Spleen (tissue), 11 donors: ENCODE measurements around the gene ORC2. TPM values are rescaled to one million over a fixed set of nuclear protein-coding genes. Genes with fewer than 3 reads are reported as not detected.

Source experiments
- DNase-seq: peaks from one replicate; pipeline ENCODE4 v3.0.0-alpha.2; 2020
- H3K27ac ChIP-seq, 8 donors: fragments of 200-600 bp; sonication (generic) in 7 of 8; 1 replicate in 4 of 8; 2 replicates in 4 of 8; pipeline versions ENCODE4 v1.5.0 to v1.8.0; 2016 to 2021; ENCODE audit warnings: inconsistent platforms in 4 of 8, mild to moderate bottlenecking in 4 of 8, moderate library complexity in 1 of 8
- H3K27me3 ChIP-seq, 7 donors: fragments of 200-600 bp; sonication (generic) in 6 of 7; replicated peaks in 1 of 7; 1 replicate in 4 of 7; 2 replicates in 3 of 7; pipeline versions ENCODE4 v1.5.0 to v1.8.0; 2016 to 2021; ENCODE audit warnings: inconsistent platforms in 3 of 7, mild to moderate bottlenecking in 1 of 7
- H3K36me3 ChIP-seq, 6 donors: fragments of 200-600 bp; sonication (generic) in 5 of 6; 1 replicate in 4 of 6; 2 replicates in 2 of 6; pipeline versions ENCODE4 v1.5.0 to v1.8.0; 2016 to 2021; ENCODE audit warnings: inconsistent platforms in 2 of 6
- H3K4me1 ChIP-seq, 6 donors: fragments of 200-600 bp; sonication (generic) in 5 of 6; 1 replicate in 3 of 6; 2 replicates in 3 of 6; pipeline versions ENCODE4 v1.5.0 to v1.8.0; 2016 to 2021; ENCODE audit warnings: inconsistent platforms in 3 of 6
- H3K4me3 ChIP-seq, 8 donors: fragments of 200-600 bp; sonication (generic) in 7 of 8; 1 replicate in 4 of 8; 2 replicates in 4 of 8; pipeline versions ENCODE4 v1.5.0 to v1.8.0; 2016 to 2021; ENCODE audit warnings: inconsistent platforms in 4 of 8, mild to moderate bottlenecking in 4 of 8, moderate library complexity in 2 of 8
- H3K9me3 ChIP-seq, 8 donors: fragments of 200-600 bp; sonication (generic) in 7 of 8; 1 replicate in 4 of 8; 2 replicates in 4 of 8; pipeline versions ENCODE4 v1.5.0 to v1.8.0; 2016 to 2021; ENCODE audit warnings: inconsistent platforms in 4 of 8
- POLR2A ChIP-seq, 3 donors: fragments of 450-650 bp; IDR thresholded peaks; one replicate each; pipeline ENCODE4 v1.5.1; 2017; ENCODE audit warnings: antibody characterized with exemption in 3 of 3, mild to moderate bottlenecking in 1 of 3
- POLR2AphosphoS5 ChIP-seq, 3 donors: sonication (generic); formaldehyde crosslinking; IDR thresholded peaks; one replicate each; pipeline ENCODE4 v1.5.1; 2017; ENCODE audit warnings: antibody characterized with exemption in 3 of 3
- WGBS, 5 donors: extraction: QIAGEN DNeasy Blood & Tissue Kit in 3 of 5; methylation state at CpG; one replicate each; pipeline versions ENCODE4 v1.1.5 to v1.1.7; 2013 to 2018; 5-methylcytosine and 5-hydroxymethylcytosine counted together
- intact Hi-C: fragments of 100-400 bp; cut with DNase I; formaldehyde crosslinking; loops from one replicate; pipeline ENCODE4 v1.15.0; 2023; ENCODE audit warnings: low total_unique reads
- polyA plus RNA-seq, 3 donors: library from polyadenylated mRNA; stranded (reverse); fragments of 200-250 nt; gene quantifications; one replicate each; pipeline ENCODE4 v1.2.1, GENCODE V29; 2013
- total RNA-seq, 7 donors: library from RNA; depleted of rRNA in 3 of 7; stranded (reverse); fragments of >200 nt in 3 of 7; fragmentation: NEBNext Ultra II Directional in 4 of 7; extraction: Animal tissue kit (Norgen Biotek cat#: 25700) in 4 of 7; gene quantifications; one replicate each; pipeline versions ENCODE4 v1.1.0 to v1.2.1, GENCODE V29; 2016 to 2021
- TF ChIP-seq, protein P1 (sequence below), 11 experiments: fragments of 200-600 bp in 7 of 11; fragments of 450-650 bp in 4 of 11; sonication (generic) in 4 of 11; IDR thresholded peaks in 8 of 11; conservative IDR thresholded peaks in 3 of 11; 1 replicate in 7 of 11; 2 replicates in 4 of 11; pipeline versions ENCODE4 v1.4.0 to v1.8.0; 2016 to 2021; ENCODE audit warnings: antibody characterized with exemption in 11 of 11, inconsistent platforms in 4 of 11, mild to moderate bottlenecking in 1 of 11
- donor health status: healthy with polysubstance abuse.
- donor health status: DM: no; HTN: no; CAD: no; lungs with moderate emphysema.
- donor health status: DM: no; HTN: no; CAD: no.
- donor health status: Bipolar disorder and iron deficiency.
- donor health status: healthy.
- donor health status: DM: no; HTN: no; CAD: no.
- donor health status: DM: yes; HTN: yes; CAD: no.

Gene ORC2
- total and polyA plus RNA-seq, 10 donors, result 6.9 to 39.1 (median 31.9) TPM

DNA sequence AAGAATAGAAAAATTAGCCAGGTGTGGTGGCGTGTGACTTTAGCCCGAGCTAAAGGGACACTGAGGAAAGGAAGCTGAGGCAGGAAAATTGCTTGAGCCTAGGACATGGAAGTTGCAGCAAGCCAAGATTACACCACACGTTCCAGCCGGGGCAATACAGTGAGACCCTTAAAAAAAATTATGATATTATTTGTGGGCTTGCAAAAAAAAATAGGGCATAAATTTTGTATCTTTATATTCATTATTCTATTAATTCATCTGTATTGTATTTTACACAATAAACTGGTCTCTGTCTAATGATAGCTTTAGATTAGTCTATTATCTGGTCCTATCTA is 18.1 kb downstream of the ORC2 start:
- intact Hi-C loops, result no loop called here
- Histone ChIP-seq H3K4me1 (no peaks in the 10 kb centered on the region), H3K27me3 (no peaks in the 10 kb centered on the region), H3K4me3 (no peak overlapping the region), H3K36me3 (peaks cover 0 to 100% (median 69%) of the 10 kb centered on the region in 6 donors), H3K9me3 (no peaks in the 10 kb centered on the region), H3K27ac (no peak overlapping the region)
- TF ChIP-seq, protein P1, sequence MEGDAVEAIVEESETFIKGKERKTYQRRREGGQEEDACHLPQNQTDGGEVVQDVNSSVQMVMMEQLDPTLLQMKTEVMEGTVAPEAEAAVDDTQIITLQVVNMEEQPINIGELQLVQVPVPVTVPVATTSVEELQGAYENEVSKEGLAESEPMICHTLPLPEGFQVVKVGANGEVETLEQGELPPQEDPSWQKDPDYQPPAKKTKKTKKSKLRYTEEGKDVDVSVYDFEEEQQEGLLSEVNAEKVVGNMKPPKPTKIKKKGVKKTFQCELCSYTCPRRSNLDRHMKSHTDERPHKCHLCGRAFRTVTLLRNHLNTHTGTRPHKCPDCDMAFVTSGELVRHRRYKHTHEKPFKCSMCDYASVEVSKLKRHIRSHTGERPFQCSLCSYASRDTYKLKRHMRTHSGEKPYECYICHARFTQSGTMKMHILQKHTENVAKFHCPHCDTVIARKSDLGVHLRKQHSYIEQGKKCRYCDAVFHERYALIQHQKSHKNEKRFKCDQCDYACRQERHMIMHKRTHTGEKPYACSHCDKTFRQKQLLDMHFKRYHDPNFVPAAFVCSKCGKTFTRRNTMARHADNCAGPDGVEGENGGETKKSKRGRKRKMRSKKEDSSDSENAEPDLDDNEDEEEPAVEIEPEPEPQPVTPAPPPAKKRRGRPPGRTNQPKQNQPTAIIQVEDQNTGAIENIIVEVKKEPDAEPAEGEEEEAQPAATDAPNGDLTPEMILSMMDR (IDR thresholded peaks at IDR 0.05 in 8 of 11, conservative IDR thresholded peaks at IDR 0.05 in 3 of 11), result no peak
- no peak for TF ChIP-seq POLR2AphosphoS5 (IDR thresholded peaks at IDR 0.05)
- no peak for TF ChIP-seq POLR2A (IDR thresholded peaks at IDR 0.05)
- no peak for DNase-seq
- WGBS, 5 donors, result 78 to 89% (median 88%) methylated on average over 4 of the region's 4 CpGs

DNA sequence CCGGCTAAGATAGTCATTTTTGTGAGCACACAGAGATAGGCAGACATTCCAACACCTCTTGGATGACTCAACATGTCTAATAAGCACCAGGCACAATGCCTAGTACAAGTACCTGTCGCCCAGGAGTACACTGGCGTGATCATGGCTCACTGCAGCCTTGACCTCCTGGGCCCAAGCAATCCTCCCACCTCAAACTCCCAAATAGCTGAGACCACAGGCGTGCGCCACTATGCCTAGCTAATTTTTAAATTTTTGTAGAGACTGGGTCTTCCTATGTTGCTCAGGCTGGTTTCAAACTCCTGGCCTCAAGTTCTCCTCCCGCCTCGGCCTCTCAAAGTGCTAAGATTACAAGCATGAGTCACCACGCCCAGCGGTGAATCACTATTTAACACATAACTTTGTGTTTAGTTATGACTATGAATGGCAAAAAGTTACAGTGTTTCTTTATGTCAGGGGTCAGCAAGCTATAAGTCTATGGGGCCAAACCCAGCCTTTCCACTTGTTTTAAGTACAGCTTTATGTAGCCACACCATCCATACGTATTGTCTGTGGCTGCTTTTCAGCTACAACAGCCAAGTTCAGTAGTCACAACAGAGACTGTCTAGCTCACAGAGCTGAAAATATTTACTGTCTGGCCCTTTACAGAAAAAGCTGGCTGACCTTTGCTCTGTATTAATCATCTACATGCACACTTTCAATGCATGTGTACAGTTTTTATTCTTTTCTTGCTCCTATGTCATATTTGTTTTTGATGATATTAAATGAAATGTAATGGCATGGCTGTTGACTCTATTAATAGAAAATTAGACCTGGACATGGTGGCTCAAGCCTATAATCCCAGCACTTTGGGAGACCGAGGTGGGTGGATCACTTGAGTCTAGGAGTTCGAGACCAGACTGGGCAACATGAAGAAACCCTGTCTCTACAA is 18.7 kb downstream of the ORC2 start:
- Histone ChIP-seq H3K36me3 (peaks cover 0 to 100% (median 70%) of the 10 kb centered on the region in 6 donors), H3K27me3 (no peaks in the 10 kb centered on the region), H3K9me3 (no peaks in the 10 kb centered on the region), H3K27ac (no peak overlapping the region), H3K4me1 (no peaks in the 10 kb centered on the region), H3K4me3 (no peak overlapping the region)
- TF ChIP-seq POLR2AphosphoS5 (IDR thresholded peaks at IDR 0.05) (no peak), POLR2A (IDR thresholded peaks at IDR 0.05) (no peak)
- TF ChIP-seq, protein P1 (IDR thresholded peaks at IDR 0.05 in 8 of 11, conservative IDR thresholded peaks at IDR 0.05 in 3 of 11), result no peak
- WGBS, 5 donors, result 86 to 93% (median 89%) methylated on average over 12 of the region's 12 CpGs
- intact Hi-C loops, result no loop called here
- DNase-seq, result no peak

DNA sequence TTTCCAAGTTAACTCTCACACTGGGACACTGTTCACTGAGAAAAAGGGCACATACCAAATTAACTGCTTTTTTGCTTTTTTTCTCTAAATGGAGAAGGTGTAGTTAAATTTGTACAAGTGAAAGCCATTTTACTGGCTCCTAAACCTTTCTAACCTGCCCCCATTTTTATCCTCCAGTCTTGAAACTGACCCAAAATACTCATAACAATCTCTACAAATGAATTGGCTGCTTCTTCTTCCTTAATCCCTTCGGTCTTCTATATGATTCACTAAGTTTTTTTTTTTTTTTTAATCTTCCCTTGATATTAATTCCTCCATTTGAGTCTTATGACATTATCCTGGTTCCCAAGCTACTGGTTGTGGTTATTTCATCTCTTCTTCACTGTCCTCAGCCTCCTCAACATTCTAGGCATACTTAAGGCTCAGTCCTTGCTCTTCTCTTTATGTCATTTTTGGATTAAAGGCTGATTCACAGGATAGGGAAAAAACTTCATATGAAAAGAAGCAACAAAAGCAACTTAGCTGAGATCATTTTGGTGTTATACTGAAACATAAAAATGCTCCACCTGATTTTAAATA is 19.8 kb downstream of the ORC2 start:
- H3K27ac ChIP-seq, result no peak overlapping the region
- TF ChIP-seq POLR2AphosphoS5 (IDR thresholded peaks at IDR 0.05) (no peak), POLR2A (IDR thresholded peaks at IDR 0.05) (no peak)
- TF ChIP-seq, protein P1 (IDR thresholded peaks at IDR 0.05 in 8 of 11, conservative IDR thresholded peaks at IDR 0.05 in 3 of 11), result no peak
- 59 to 83% (median 78%) methylated on average over 1 of the region's 1 CpG for WGBS, 5 donors
- DNase-seq, result no peak
- intact Hi-C loops, result no loop called here
- H3K4me1 ChIP-seq, result no peaks in the 10 kb centered on the region
- H3K4me3 ChIP-seq, result no peak overlapping the region
- H3K36me3 ChIP-seq, result peaks cover 0 to 100% (median 69%) of the 10 kb centered on the region in 6 donors
- no peaks in the 10 kb centered on the region for H3K27me3 ChIP-seq
- no peaks in the 10 kb centered on the region for H3K9me3 ChIP-seq

DNA sequence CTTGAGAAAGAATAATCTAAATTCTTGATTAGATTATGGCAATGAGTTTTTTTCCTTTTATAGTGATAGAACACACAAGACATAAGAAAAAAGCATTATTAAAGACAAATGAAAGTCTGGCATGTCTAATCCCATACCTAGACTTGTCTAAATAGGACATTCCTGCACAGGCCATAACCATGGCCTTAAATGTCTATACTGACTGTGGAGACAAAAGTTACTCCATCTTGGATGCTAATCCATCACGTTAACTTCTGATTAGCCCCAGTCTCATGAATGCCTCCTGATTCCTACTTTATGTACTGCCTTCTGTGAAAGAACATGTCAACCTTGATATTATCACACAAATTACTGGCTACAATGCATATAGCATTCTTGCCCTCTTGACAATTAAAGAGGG is 23.6 kb downstream of the ORC2 start:
- no peaks in the 10 kb centered on the region for H3K27me3 ChIP-seq
- WGBS, 5 donors, result 94 to 100% (median 97%) methylated on average over 1 of the region's 1 CpG
- H3K4me3 ChIP-seq, result no peak overlapping the region
- no peaks in the 10 kb centered on the region for H3K9me3 ChIP-seq
- no peak overlapping the region for H3K27ac ChIP-seq
- no peak for DNase-seq
- no peaks in the 10 kb centered on the region for H3K4me1 ChIP-seq
- peaks cover 0 to 100% (median 75%) of the 10 kb centered on the region in 6 donors for H3K36me3 ChIP-seq
- TF ChIP-seq POLR2AphosphoS5 (IDR thresholded peaks at IDR 0.05), result no peak
- TF ChIP-seq POLR2A (IDR thresholded peaks at IDR 0.05), result no peak
- TF ChIP-seq, protein P1 (IDR thresholded peaks at IDR 0.05 in 8 of 11, conservative IDR thresholded peaks at IDR 0.05 in 3 of 11), result no peak
- intact Hi-C loops, result no loop called here
